ENCODE results near the gene MCOLN1.

MCOLN1 gene

DNA sequence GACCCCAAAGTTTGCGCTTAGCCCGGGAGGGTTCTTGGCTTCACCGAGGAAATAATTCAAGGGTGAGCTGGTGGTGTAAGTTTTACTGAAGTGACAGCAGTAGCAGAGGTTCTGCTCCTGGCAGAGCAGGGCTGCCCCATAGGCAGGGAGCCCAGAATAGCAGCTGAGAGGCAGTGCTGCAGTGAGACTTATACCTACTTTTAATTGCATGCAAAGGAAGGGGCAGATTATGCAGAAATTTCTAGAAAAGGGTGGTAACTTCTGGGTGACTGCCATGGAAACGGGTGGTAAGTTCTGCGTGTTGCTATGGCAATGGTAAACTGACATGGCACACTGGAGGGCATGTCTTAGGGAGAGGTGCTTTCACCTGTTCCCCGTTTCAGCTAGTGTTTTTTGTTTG, 55.7 kb downstream of the MCOLN1 start:
- no peak for DNase-seq

DNA sequence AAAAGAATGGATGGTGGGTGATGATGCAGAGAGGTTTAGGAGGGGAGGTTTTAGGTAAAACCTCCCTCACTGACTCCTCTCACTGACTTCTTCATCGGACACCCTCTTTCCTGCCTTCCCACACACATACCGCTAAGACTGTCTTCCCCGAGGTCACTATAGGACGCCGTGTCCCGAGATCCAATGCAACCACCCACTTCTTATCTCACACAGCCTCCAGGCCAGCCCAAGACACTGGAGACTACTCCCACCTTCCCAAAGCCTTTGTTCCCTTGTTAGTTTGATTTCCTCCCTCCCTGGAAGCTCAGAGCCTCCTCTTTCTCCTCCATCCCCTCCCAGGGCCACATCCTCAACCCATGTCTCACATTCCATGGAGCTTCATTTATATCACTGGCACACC, 56.8 kb downstream of the MCOLN1 start:
- no peak for DNase-seq

DNA sequence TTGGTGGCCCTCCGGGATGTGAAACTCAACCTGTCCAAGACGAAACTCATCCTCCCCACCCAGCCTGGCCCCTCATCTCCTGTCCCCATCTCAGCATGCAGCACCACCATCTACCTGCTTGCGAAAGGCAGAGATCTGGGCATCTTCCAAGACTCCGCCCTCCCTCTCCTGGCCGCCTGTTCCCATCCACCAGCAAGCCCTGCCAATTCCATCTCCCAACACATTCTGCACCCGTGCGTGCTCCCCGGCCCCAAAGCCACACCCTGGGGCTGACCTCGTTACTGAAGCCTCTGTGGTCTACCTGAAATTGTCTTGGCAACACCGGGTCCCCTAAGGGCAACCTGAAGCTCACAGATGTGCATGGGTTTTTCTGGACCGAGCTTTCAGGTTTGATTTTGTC, 60.0 kb downstream of the MCOLN1 start:
- no peak for DNase-seq

Data from CD4-positive, alpha-beta T cell treated with Interleukin-21 for 1 hour (primary cell).